Hematopoietic multipotent progenitor cell treated with erythropoietin and hydrocortisone succinate and interleukin-3 and kit ligand, for 4 days (in vitro differentiated cells): ENCODE data around the gene XKR3.
"Not testable (repeated sequence)": the region's sequence is repeated elsewhere in the genome, so short reads cannot be mapped to it uniquely, and the experiment has no call there.

Source experiments
- DNase-seq: peaks from one replicate; pipeline ENCODE4 v3.0.0-alpha.2; 2015

The XKR3 gene

GRCh38 chr22:16803255-16803917 lies 21.8 kb downstream of the XKR3 start:
- DNase-seq = no peak

- no peak for DNase-seq
Measured at GRCh38 chr22:16801571-16801970, 23.6 kb downstream of the XKR3 start.

GRCh38 chr22:16801088-16801487 lies 24.1 kb downstream of the XKR3 start:
- no peak for DNase-seq

GRCh38 chr22:16800358-16800757 lies 24.9 kb downstream of the XKR3 start:
- no peak for DNase-seq

- DNase-seq = not testable (repeated sequence)
Measured at GRCh38 chr22:16795504-16795903, 29.7 kb downstream of the XKR3 start.

- no peak for DNase-seq
Measured at GRCh38 chr22:16793831-16794230, 31.4 kb downstream of the XKR3 start.

GRCh38 chr22:16789860-16790493 lies 35.2 kb downstream of the XKR3 start:
- DNase-seq = peak; percentile 43

GRCh38 chr22:16783930-16784354 lies 41.3 kb downstream of the XKR3 start:
- peak; percentile 52 for DNase-seq

GRCh38 chr22:16783453-16783852 lies 41.8 kb downstream of the XKR3 start:
- DNase-seq = no peak

- no peak for DNase-seq
Measured at GRCh38 chr22:16781764-16782329, 43.4 kb downstream of the XKR3 start.

- DNase-seq = no peak
Measured at GRCh38 chr22:16781074-16781763, 44.0 kb downstream of the XKR3 start.

GRCh38 chr22:16777284-16777924 lies 47.8 kb downstream of the XKR3 start:
- DNase-seq = no peak

GRCh38 chr22:16776080-16776479 lies 49.1 kb downstream of the XKR3 start:
- DNase-seq = peak; percentile 7

- peak; percentile 79 for DNase-seq
Measured at GRCh38 chr22:16774911-16775500, 50.2 kb downstream of the XKR3 start.

- DNase-seq = not testable (repeated sequence)
Measured at GRCh38 chr22:16771569-16771968, 53.6 kb downstream of the XKR3 start.

- not testable (repeated sequence) for DNase-seq
Measured at GRCh38 chr22:16767927-16768326, 57.3 kb downstream of the XKR3 start.

GRCh38 chr22:16762224-16762623 lies 63.0 kb downstream of the XKR3 start:
- DNase-seq = not testable (repeated sequence)

GRCh38 chr22:16760416-16760815 lies 64.8 kb downstream of the XKR3 start:
- DNase-seq = not testable (repeated sequence)

GRCh38 chr22:16749282-16749681 lies 75.9 kb downstream of the XKR3 start:
- not testable (repeated sequence) for DNase-seq

- DNase-seq = not testable (repeated sequence)
Measured at GRCh38 chr22:16748160-16748929, 76.9 kb downstream of the XKR3 start.

- not testable (repeated sequence) for DNase-seq
Measured at GRCh38 chr22:16747266-16748159, 77.7 kb downstream of the XKR3 start.
